GM10248 (cell line): ENCODE data around the gene HEBP2.

ENCODE experiments used
- CTCF ChIA-PET: fragments of 300-600 bp; sonication (Branson Sonifier 250); formaldehyde crosslinking; extraction: SDS; loops from one replicate; lab custom pipeline; 2021; ENCODE audit warnings: antibody characterized with exemption; lab: Yijun Ruan, JAX
- POLR2A ChIA-PET: fragments of 350-650 bp; sonication (Branson Sonifier 250); formaldehyde crosslinking; extraction: SDS; loops from one replicate; lab custom pipeline; 2020; ENCODE audit warnings: antibody characterized with exemption; lab: Yijun Ruan, JAX
- DNase-seq: peaks from one replicate; pipeline ENCODE4 v3.0.0; 2012; ENCODE audit errors: extremely low spot score
- CTCF ChIP-seq: IDR thresholded peaks from 2 replicates; pipeline ENCODE4 v1.5.1; 2012; ENCODE audit warnings: mild to moderate bottlenecking, low read depth; ENCODE audit errors: extremely low read depth, missing control alignments, control extremely low read depth

Gene HEBP2

GRCh38 chr6:138427701-138428100, 23.7 kb downstream of the HEBP2 start:
- DNase-seq = no peak
- POLR2A ChIA-PET = no interaction called here
- TF ChIP-seq CTCF = no peak

DNA sequence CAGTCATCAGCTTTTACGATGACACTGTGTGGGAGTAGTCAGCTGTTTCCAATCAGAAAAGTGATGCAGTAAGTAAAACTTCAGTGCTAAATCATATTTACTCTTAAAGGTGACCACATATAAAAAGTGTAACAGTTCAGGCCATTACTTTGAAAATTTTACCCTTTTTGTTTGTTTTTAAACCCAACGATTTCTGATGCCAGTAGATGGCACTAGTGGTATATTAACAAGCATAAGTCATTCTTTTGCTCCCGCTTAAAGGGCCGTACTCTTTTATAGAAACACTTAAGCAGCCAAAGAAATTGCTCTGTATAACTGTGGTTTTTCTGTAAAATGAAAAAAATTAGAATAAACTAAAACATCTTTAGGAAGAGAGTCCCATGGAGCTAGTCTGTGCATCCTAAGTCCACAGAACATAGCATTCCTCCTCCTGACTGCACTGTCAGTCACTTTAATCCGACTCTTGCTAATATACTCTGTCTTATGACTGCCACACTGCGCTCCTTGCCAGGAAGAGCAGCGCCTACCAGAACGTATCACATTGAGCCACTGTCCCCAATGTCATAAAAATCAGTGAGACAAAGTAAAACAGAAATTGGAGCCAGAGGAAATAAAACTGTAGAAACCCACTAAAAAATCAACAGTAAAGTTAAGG, 25.0 kb downstream of the HEBP2 start:
- POLR2A ChIA-PET = no interaction called here
- TF ChIP-seq CTCF = peak; percentile 37
- CTCF ChIA-PET = interaction anchor here (0.7 to 7.6 kb wide), 20 partner anchors 11 to 314 kb away, joined by 3 to 93 read pairs (median 6); partner anchors contain the start of gene HEBP2
- DNase-seq = peak; percentile 56

More at GRCh38 chr6:138427701-138428100, 23.7 kb downstream of the HEBP2 start:
- CTCF ChIA-PET = interaction anchor here (0.6 to 7.6 kb wide), 13 partner anchors 9 to 312 kb away, joined by 3 to 93 read pairs (median 5); no protein-coding TSS in a partner anchor

DNA sequence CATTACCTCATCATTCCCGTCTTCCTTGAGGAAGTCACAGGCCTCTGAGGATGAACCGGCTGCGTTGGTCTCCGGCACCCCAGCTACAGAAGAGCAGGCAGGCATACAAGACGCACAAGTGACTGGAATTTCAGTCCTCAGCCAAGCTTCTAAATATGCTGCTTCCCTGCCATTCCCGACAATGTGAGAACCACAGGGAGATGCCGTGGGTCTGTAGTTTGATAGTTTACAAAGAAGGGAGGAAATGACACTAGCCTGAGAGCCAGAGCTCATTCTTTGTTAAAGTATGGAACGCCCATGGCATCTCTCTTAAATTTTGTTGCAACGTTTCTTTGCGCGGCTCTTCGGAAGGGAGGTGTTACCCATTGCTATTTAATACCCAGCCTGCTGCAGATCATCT, 25.7 kb downstream of the HEBP2 start:
- POLR2A ChIA-PET = no interaction called here
- no peak for TF ChIP-seq CTCF
- no peak for DNase-seq
- CTCF ChIA-PET = interaction anchor here (0.9 to 7.6 kb wide), 17 partner anchors 11 to 314 kb away, joined by 3 to 93 read pairs (median 7); no protein-coding TSS in a partner anchor

GRCh38 chr6:138430361-138431145, 26.5 kb downstream of the HEBP2 start:
- TF ChIP-seq CTCF = no peak
- no peak for DNase-seq
- POLR2A ChIA-PET = no interaction called here
- CTCF ChIA-PET = interaction anchor here (0.9 to 7.6 kb wide), 14 partner anchors 10 to 315 kb away, joined by 3 to 93 read pairs (median 6); no protein-coding TSS in a partner anchor

DNA sequence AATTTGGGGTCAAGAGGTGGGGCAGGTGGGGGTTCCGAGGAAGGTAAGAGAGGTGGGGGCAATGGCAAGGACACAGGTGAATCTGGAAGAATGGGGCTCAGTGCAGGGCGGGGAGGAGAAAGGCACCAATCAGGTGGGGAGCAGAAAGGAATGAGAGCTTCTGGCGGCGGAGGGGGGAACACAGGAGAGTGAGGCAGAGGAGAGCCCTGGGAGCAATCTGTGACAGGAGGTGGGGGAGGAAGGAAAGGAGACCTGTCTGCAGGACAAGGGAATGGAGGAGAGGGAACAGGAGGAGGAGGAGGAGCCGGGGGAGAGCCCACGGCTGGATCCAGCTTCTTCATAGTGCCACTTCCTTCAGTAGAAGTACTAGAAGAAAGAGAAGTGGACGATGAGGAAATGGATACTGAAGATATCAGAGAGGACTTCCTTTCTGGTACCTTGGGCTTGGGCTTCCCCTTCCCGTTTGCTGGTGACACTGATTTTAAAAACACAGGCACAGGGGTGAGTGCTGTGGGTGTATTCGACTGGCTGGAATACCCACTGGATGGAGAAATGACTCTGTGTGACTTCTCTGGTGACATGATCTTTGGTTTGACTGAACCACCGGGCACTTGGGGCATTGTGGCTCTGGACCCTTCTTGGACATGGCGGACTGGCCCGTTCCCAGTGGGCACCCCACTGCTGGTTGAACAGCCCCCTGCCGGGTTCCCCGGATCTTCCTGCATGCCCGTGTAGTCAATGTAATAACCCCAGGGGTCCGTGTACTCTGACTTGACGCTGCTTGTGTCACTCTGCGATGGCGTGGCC, 27.4 kb downstream of the HEBP2 start:
- no peak for DNase-seq
- POLR2A ChIA-PET = no interaction called here
- no peak for TF ChIP-seq CTCF
- CTCF ChIA-PET = interaction anchor here (1.0 to 7.6 kb wide), 8 partner anchors 9 to 316 kb away, joined by 3 to 93 read pairs (median 7); no protein-coding TSS in a partner anchor

GRCh38 chr6:138432063-138432356, 28.0 kb downstream of the HEBP2 start:
- TF ChIP-seq CTCF = no peak
- ChIA-PET POLR2A (interaction anchor here (0.6 kb wide), 1 partner anchor 76 kb away, joined by 3 read pairs; no protein-coding TSS in a partner anchor), CTCF (interaction anchor here (1.2 to 1.9 kb wide), 3 partner anchors 78 to 334 kb away, joined by 4 to 8 read pairs (median 4); no protein-coding TSS in a partner anchor)
- DNase-seq = no peak
